ENCODE results near the gene KIR2DL1.
"Not testable (repeated sequence)": the region's sequence is repeated elsewhere in the genome, so short reads cannot be mapped to it uniquely, and the experiment has no call there.

Gene KIR2DL1

DNA sequence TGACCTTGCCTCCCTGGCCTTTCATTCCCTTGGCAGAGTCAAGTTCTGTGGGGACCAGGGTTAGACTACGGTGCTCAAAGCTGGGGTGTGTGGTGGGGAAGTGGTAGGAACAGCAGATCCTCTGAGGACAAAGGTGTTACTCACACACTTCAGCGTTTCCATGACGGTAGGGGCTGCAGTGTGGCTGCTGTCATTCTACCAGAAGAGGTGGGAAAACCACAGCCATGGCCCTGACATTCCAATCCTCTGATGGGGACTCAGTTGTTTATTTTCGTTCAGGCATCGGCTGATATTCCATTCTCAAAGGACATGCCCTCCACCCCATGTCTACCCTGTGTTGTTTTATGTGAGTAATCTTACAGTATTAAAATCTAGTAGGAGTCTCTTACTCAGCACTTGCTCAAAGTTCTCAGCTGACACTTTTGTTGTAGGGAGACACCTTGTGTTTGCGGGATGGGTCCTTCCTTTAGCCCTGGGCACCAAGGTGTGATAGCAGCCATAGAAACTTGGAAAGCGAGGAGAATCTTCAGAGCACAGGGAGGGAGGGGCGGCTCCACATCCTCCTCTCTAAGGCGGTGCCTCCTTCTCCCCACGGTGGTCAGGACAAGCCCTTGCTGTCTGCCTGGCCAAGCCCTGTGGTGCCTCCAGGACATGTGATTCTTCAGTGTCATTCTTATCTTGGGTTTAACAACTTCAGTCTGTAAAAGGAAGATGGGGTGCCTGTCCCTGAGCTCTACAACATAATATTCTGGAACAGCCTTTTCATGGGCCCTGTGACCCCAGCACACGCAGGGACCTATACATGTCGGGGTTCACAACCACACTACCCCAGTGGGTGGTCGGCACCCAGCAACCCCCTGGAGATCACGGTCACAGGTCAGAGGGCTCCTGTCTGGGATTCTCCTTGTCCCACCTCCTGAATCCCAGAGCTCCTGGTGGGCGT, 1.7 kb downstream of the KIR2DL1 start:
- DNase-seq (ENCODE audit: low read depth): not testable (repeated sequence)

DNA sequence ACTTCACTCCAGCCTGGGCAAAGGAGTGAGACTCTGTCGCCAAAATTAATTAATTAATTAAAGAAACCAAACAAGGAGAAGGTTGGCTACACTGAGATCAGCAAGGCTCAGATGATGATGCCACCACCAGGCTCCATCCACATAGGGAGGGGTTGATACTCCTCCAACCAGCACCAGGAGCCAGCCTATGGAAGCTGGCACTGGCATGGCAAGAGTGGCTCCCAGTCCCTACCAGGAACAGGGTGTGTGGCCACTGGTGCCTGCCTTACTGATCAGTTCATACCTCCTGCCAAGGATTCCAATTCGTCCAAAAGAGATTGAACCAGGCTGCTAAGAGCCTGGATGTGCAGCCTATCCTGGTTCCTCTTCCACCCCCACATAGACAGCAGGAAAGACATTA, 3.1 kb downstream of the KIR2DL1 start:
- not testable (repeated sequence) for DNase-seq (ENCODE audit: low read depth)

DNA sequence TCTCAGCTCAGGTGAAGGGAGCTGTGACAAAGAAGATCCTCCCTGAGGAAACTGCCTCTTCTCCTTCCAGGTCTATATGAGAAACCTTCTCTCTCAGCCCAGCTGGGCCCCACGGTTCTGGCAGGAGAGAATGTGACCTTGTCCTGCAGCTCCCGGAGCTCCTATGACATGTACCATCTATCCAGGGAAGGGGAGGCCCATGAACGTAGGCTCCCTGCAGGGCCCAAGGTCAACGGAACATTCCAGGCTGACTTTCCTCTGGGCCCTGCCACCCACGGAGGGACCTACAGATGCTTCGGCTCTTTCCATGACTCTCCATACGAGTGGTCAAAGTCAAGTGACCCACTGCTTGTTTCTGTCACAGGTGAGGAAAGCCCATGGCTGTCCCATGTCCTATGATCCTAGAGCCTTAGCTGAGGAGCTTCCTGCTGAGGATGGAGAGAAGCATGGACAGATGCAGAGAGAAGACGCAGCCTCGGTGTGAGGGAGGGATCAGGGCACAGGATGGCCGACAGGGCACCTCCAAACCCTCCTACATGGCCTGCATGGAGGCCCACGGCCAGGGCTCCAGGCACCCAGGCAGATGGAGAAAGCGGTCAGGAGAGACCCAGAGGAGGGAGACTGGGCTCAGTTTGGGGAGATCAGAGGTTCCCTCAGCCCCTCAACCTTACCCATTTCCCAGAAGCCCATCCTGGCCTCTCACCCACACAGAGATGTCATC, 5.7 kb downstream of the KIR2DL1 start:
- not testable (repeated sequence) for DNase-seq (ENCODE audit: low read depth)

DNA sequence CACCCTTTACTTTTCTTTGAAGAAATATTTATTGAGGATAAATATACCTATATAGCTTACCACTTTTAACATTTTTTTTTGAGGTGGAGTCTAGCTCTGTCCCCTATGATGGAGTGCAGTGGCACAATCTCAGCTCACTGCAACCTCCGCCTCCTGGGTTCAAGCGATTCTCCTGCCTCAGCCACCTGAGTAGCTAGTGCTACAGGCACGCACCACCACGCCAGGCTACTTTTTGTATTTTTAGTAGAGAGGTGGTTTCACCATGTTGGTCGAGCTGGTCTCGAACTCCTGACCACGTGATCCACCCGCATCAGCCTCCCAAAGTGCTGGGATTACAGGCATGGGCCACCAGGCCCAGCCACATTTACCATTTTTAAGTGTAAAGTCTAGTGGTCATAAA, 6.2 kb downstream of the KIR2DL1 start:
- DNase-seq (ENCODE audit: low read depth): not testable (repeated sequence)

DNA sequence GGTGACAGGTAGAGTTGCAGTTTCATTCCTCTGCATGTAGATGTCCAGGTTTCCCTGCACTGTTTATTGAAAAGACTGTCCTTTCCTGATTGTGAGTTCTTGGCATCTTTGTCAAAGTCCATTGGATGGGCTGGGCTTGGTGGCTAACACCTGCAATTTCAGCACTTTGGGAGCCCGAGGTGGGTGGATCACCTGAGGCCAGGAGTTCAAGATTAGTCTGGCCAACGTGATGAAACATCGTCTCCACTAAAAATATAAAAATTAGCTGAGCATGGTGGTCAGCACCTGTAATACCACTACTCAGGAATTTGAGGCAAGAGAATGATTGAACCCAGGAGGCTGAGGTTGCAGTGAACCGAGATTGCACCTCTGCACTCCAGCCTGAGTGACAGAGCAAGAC, 8.3 kb downstream of the KIR2DL1 start:
- not testable (repeated sequence) for DNase-seq (ENCODE audit: low read depth)

DNA sequence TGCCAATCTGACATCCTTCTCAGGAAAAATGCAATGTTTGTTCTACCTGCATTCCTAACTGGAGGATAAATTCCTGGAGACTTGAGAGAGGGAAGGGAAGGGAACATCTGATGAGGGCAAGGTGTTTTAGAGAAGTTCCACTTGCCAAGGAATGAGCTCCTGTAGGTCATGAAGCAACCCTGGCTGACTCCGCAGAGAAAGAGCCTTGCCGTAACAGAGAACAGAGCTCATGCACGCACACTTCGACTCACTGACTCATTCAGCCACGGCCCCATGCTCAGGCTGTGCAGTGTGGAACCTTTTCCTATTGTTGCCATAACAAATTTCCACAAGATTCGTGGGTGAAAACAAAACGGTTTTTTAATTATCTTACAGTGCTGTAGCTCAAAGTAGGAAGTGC, 9.3 kb downstream of the KIR2DL1 start:
- DNase-seq (ENCODE audit: low read depth): not testable (repeated sequence)

DNA sequence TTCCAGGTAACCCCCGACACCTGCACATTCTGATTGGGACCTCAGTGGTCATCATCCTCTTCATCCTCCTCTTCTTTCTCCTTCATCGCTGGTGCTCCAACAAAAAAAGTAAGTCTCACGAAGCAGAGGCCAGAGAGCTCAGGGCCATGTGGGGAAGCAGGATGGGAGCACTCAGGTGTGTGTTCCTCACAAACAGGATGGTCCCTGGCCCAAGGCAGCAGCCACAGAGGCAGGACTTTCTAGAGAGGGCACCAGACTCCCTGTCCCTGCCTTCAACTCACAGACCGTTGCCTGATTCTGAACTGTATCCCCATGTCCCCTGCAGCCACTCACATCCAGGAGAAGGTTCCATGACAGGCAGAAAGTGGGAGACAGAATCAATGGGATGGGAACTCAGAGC, 13.3 kb downstream of the KIR2DL1 start:
- DNase-seq (ENCODE audit: low read depth): not testable (repeated sequence)

DNA sequence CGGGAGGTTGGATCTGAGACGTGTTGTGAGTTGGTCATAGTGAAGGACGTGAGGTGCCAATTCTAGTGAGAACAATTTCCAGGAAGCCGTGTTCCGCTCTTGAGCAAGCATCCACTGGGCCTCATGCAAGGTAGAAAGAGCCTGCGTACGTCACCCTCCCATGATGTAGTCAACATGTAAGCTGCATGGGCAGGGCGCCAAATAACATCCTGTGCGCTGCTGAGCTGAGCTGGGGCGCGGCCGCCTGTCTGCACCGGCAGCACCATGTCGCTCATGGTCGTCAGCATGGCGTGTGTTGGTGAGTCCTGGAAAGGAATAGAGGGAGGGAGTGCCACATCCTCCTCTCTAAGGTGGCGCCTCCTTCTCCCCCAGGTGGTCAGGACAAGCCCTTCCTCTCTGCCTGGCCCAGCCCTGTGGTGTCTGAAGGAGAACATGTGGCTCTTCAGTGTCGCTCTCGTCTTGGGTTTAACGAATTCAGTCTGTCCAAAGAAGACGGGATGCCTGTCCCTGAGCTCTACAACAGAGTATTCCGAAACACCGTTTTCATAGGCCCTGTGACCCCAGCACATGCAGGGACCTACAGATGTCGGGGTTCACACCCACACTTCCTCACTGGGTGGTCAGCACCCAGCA, 16.6 kb downstream of the KIR2DL1 start:
- not testable (repeated sequence) for DNase-seq (ENCODE audit: low read depth)

DNA sequence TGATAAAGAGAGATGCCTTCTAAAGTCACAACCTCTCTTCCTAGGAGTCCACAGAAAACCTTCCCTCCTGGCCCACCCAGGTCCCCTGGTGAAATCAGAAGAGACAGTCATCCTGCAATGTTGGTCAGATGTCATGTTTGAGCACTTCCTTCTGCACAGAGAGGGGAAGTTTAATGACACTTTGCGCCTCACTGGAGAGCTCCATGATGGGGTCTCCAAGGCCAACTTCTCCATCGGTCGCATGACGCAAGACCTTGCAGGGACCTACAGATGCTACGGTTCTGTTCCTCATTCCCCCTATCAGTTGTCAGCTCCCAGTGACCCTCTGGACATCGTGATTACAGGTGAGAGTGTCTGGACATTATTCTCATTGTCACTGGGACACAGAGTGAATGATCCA, 18.6 kb downstream of the KIR2DL1 start:
- DNase-seq (ENCODE audit: low read depth): not testable (repeated sequence)

DNA sequence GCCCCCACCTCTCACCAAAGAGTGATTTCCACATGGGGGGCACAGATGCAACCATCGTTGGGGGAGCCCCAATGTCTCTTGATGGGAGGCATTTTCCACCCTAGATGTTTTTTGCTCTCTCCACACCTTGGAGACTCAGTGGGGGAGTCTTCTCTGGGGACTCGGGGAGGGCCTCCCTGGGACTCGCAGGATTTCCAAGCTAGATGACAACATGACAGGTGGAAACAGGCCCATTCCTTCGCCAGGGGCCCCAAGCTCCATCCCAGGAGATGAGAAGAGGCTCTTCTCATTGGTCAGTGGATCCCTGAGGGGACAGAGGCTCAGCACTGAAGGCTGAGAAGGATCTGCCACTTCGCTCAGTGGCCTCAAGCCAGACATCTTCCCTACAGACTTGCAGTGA, 21.1 kb downstream of the KIR2DL1 start:
- no peak for DNase-seq (ENCODE audit: low read depth)

DNA sequence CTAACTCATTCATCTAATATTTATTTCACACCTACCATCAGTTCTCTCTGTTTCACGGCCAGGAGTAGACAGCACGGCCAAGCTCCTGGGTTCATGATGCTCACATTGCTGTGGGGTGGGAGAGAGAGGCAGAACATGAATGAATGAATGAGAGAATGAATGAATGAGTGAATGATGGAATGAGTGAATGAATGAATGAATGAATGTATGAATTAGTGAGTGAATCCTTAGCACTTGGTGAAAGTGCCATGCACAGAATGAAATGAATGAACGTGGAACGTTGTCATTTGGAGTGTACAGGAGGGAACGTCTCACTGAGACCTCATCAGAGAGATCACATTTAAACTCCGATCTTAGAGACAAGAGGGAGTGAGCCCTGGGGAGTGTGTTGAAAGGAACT, 21.9 kb downstream of the KIR2DL1 start:
- DNase-seq (ENCODE audit: low read depth): no peak

DNA sequence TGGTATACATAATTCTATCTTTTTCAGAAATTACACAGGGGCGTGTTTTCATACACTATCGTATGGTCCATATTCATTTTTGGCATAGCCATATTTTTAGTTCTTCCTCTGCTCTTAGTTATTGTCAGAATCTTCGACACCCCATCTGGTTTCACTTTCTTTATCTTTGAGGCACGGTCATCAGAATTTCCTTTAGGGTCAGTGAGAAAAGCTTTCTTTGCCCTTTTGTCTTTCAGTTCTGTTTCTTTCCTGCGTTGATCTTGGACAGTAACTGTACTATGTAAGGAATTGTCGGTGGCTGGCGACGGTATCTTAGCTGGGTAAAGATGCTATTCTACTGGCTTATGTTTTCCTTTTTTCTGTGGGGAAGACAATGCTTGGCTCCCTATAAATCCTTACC, 23.2 kb downstream of the KIR2DL1 start:
- no peak for DNase-seq (ENCODE audit: low read depth)

DNA sequence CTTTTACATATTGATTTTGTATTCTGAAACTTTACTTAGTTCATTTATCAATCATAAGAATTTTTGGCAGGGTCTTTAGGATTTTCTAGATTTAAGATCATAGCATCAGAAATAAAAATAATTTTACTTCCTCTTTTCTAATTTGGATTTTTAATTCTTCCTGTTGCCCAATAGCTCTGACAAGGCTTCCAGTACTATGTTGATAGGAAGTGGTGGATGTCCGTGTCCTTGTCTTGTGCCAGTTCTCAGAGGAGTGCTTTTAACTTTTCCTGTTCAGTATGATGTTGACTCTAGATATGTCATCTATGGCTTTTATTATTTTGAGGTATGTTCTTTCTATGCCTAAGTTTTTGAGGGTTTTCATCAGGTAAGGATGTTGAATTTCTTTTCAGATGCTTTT, 26.2 kb downstream of the KIR2DL1 start:
- no peak for DNase-seq (ENCODE audit: low read depth)

DNA sequence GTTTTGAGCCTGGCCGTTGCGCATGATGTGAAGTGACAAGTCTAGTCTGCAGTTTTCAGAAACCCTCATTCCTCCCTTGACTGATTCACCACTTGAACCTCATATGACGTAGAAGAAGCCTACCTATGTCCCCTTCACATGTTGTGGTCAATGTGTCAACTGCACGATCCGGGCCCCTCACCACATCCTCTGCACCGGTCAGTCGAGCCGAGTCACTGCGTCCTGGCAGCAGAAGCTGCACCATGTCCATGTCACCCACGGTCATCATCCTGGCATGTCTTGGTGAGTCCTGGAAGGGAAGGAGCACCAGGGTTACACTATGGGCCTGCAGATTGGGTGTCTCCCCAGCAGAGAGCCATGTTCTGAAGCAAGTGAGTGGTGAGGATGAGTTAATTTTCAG, 33.8 kb downstream of the KIR2DL1 start, which contains the start of gene KIR2DL4:
Gene KIR2DL4, plus strand, starts transcription at position 201 of the 400 bp plus-strand sequence. Its CDS starts 42 bp downstream, at position 243.
- DNase-seq (ENCODE audit: low read depth): no peak

DNA sequence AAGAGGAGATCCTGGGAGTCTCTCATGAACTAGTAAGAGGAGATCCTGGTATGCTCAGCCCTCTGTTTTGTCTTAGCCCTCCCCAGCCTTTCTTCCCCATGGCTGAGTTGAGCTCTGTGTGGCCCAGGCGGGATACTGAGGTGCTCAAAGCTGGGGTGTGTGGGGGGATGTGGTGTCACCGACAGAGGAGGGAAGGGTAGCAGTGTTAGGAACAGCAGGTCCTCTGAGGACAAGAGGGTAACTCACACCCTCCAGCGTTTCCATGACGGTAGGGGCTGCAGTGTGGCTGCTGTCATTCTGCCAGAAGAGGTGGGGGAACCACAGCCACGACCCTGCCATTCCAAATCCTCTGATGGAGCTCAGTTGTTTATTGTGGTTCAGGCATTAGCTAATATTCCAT, 34.5 kb downstream of the KIR2DL1 start:
- DNase-seq (ENCODE audit: low read depth): no peak

DNA sequence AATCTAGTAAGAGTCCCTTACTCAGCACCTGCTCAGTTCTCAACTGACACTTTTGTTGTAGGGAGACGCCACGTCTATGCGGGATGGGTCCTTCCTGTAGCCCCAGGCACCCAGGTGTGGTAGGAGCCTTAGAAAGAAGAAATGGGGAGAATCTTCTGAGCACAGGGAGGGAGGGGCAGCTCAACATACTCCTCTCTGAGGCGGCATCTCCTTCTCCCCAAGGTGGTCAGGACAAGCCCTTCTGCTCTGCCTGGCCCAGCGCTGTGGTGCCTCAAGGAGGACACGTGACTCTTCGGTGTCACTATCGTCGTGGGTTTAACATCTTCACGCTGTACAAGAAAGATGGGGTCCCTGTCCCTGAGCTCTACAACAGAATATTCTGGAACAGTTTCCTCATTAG, 35.0 kb downstream of the KIR2DL1 start:
- DNase-seq (ENCODE audit: low read depth): no peak

DNA sequence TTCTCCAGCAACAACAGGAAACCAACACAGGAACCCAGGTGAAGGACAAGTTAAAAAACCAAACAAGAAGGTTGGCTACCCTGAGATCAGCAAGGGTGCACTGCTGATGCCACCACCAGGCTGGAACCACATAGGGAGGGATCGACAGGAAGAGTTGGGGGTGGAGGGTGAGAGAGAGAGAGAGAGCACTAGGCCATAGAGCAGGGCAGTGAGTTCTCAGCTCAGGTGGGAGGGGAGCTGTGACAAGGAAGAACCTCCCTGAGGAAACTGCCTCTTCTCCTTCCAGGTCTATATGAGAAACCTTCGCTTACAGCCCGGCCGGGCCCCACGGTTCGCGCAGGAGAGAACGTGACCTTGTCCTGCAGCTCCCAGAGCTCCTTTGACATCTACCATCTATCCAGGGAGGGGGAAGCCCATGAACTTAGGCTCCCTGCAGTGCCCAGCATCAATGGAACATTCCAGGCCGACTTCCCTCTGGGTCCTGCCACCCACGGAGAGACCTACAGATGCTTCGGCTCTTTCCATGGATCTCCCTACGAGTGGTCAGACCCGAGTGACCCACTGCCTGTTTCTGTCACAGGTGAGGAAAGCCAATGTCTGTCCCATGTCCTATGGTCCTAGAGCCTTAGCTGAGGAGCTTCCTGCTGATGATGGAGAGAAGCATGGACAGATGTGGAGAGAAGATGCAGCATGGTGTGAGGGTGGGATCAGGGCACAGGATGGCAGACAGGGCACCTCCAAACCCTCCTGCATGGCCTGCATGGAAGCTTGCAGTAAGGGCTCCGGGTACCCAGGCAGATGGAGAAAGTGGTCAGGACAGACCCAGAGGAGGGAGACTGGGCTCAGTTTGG, 36.3 kb downstream of the KIR2DL1 start:
- DNase-seq (ENCODE audit: low read depth): no peak

DNA sequence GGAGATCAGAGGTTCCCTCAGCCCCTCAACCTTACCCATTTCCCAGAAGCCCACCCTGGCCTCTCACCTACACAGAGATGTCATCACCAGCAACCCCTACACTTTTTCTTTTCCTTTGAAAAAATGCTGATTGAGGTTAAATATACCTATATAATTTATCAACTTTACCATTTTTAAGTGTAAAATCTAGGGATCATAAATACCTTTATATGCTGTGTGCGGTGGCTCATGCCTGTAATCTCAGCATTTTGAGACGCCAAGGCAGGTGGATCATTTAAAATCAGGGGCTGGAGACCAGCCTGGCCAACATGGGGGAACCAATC, 36.9 kb downstream of the KIR2DL1 start:
- DNase-seq (ENCODE audit: low read depth): no peak

DNA sequence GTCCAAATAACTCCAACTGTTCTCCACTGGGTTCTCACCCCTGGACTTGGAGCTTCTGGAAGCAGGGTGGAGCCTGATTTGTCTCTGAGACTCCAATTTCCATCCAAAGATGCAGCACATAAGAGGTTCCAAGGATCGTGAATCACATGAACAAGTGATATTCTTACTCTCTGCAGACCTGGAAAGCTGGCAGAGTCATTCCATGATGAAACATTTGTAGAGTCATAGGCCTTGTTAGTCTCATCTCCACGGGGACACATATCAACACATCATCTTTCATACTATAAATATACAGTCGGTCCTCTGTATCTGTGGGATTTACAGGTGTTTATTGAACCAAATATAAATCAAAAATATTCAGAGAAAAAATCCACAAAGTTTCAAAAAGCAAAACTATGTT, 45.0 kb downstream of the KIR2DL1 start:
- not testable (repeated sequence) for DNase-seq (ENCODE audit: low read depth)

DNA sequence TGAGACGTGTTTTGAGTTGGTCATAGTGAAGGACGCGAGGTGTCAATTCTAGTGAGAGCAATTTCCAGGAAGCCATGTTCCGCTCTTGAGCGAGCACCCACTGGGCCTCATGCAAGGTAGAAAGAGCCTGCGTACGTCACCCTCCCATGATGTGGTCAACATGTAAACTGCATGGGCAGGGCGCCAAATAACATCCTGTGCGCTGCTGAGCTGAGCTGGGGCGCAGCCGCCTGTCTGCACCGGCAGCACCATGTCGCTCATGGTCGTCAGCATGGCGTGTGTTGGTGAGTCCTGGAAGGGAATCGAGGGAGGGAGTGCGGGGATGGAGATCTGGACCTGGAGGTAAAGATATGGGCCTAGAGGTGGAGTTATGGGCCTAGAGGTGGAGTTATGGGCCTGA, 46.7 kb downstream of the KIR2DL1 start, which contains the start of gene KIR3DL1:
Gene KIR3DL1, plus strand, starts transcription at position 218 of the 400 bp plus-strand sequence.
- DNase-seq (ENCODE audit: low read depth): not testable (repeated sequence)

DNA sequence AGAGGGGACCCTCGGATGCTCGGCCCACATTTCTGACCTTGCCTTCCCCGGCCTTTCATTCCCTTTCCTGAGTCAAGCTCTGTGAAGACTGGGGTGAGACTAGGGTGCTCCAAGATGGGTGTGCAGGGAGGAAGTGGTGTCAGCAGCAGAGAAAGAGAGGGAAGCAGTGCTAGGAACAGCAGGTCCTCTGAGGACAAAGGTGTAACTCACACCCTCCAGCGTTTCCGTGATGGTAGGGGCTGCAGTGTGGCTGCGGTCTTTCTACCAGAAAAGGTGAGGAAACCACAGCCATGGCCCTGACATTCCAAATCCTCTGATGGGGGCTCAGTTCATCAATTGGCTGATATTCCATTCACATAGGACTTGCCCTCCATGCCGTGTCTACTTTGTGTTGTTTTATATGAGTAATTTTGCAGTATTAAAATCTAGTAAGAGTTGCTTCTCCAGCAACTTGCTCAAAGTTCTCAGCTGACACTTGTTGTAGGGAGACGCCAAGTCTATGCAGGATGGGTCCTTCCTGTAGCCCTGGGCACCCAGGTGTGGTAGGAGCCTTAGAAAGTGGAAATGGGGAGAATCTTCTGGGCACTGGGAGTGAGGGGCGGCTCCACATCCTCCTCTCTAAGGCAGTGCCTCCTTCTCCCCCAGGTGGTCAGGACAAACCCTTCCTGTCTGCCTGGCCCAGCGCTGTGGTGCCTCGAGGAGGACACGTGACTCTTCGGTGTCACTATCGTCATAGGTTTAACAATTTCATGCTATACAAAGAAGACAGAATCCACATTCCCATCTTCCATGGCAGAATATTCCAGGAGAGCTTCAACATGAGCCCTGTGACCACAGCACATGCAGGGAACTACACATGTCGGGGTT, 48.3 kb downstream of the KIR2DL1 start:
- DNase-seq (ENCODE audit: low read depth): no peak
